Caco-2 (cell line): Measurements from ENCODE around the gene TTC9C. TPM values are rescaled to one million over a fixed set of nuclear protein-coding genes. Genes with fewer than 3 reads are reported as not detected.
"Not testable (repeated sequence)": the region's sequence is repeated elsewhere in the genome, so short reads cannot be mapped to it uniquely, and the experiment has no call there.

ENCODE experiments used
- BruUV-seq: library from RNA; stranded (reverse); fragments of 400-500 nt; replicated peaks from 2 replicates; lab custom pipeline; 2021; lab: Mats Ljungman, UMichigan
- CTCF ChIA-PET: fragments of 300-600 bp; sonication (Branson Sonifier 250); formaldehyde crosslinking; loops from one replicate; lab custom pipeline; 2022; ENCODE audit warnings: antibody characterized with exemption; lab: Charles Lee
- POLR2A ChIA-PET: fragments of 300-600 bp; sonication (Branson Sonifier 250); formaldehyde crosslinking; loops from one replicate; lab custom pipeline; 2022; ENCODE audit warnings: antibody characterized with exemption; lab: Charles Lee
- DNase-seq, 2 experiments: peaks; one replicate each; pipeline versions ENCODE4 v3.0.0 to v3.0.0-alpha.2; 2020 to 2022
- H3K27me3 ChIP-seq: replicated peaks from 2 replicates; pipeline ENCODE4 v1.6.0; 2011; ENCODE audit warnings: low read length; ENCODE audit not compliant: control insufficient read depth, insufficient read depth
- H3K36me3 ChIP-seq: 2 replicates; pipeline ENCODE4 v1.5.1; 2011; ENCODE audit warnings: low read length; ENCODE audit not compliant: control insufficient read depth, insufficient read depth
- H3K4me1 ChIP-seq: fragments of 250-450 bp; sonication (Bioruptor Pico); 2 replicates; pipeline ENCODE4 v1.5.1; 2020; ENCODE audit warnings: mild to moderate bottlenecking
- H3K4me3 ChIP-seq: 2 replicates; pipeline ENCODE4 v1.5.1; 2011; ENCODE audit warnings: low read depth, mild to moderate bottlenecking, control low read depth, low read length
- H3K9me3 ChIP-seq: fragments of 250-450 bp; sonication (Bioruptor Pico); 2 replicates; pipeline ENCODE4 v1.5.1; 2020; ENCODE audit warnings: mild to moderate bottlenecking, moderate library complexity
- H3K27ac Mint-ChIP-seq: one replicate; pipeline ENCODE4 v1.8.0; 2022; ENCODE audit warnings: mixed read lengths; ENCODE audit not compliant: unreplicated experiment
- H3K27me3 Mint-ChIP-seq: one replicate; pipeline ENCODE4 v1.8.0; 2022; ENCODE audit warnings: mixed read lengths; ENCODE audit not compliant: insufficient read depth, unreplicated experiment
- H3K36me3 Mint-ChIP-seq: one replicate; pipeline ENCODE4 v1.8.0; 2022; ENCODE audit warnings: mild to moderate bottlenecking, mixed read lengths; ENCODE audit not compliant: insufficient read depth, unreplicated experiment
- H3K4me1 Mint-ChIP-seq: one replicate; pipeline ENCODE4 v1.8.0; 2022; ENCODE audit warnings: low read depth, mixed read lengths; ENCODE audit not compliant: unreplicated experiment
- H3K4me3 Mint-ChIP-seq: one replicate; pipeline ENCODE4 v1.8.0; 2022; ENCODE audit warnings: mild to moderate bottlenecking, moderate library complexity, mixed read lengths; ENCODE audit not compliant: unreplicated experiment
- H3K9me3 Mint-ChIP-seq: one replicate; pipeline ENCODE4 v1.8.0; 2022; ENCODE audit warnings: mixed read lengths; ENCODE audit not compliant: unreplicated experiment
- CTCF ChIP-seq, 2 experiments: fragments of 200-600 bp in 1 of 2; IDR thresholded peaks; 1 replicate in 1 of 2; 2 replicates in 1 of 2; pipeline versions ENCODE4 v1.5.1 to v1.8.0; 2011 to 2022; ENCODE audit warnings: antibody characterized with exemption in 1 of 2, control low read depth in 1 of 2, inconsistent platforms in 1 of 2, low read depth in 1 of 2, low read length in 1 of 2, mild to moderate bottlenecking in 1 of 2, moderate library complexity in 1 of 2; ENCODE audit not compliant: insufficient read depth in 1 of 2, severe bottlenecking in 1 of 2, unreplicated experiment in 1 of 2
- intact Hi-C: fragments of 100-400 bp; cut with micrococcal nuclease; formaldehyde crosslinking; loops from one replicate; pipeline ENCODE4 v1.10.0; 2022; ENCODE audit not compliant: unreplicated experiment
- total RNA-seq: library from RNA; stranded (reverse); gene quantifications from 2 replicates; pipeline ENCODE4 v1.2.3, GENCODE V29; 2022

The TTC9C gene
- total RNA-seq, 1 experiment from 2014 or later: 53.6 TPM

- peak overlapping the region; percentile 94 for H3K4me3 ChIP-seq
- peaks cover 24% of the 10 kb centered on the region for H3K4me1 Mint-ChIP-seq
- TF ChIP-seq CTCF (IDR thresholded peaks at IDR 0.05; ENCODE audit: insufficient read depth in 1 of 2, low read depth in 1 of 2, low read length in 1 of 2, severe bottlenecking in 1 of 2, unreplicated experiment in 1 of 2): no peak
- H3K9me3 Mint-ChIP-seq: no peaks in the 10 kb centered on the region
- ChIA-PET CTCF (interaction anchor here (0.6 to 4.0 kb wide), 7 partner anchors 21 to 154 kb away, joined by 3 to 21 read pairs (median 4); partner anchors contain the start of genes EEF1G, POLR2G, TMEM179B and ZBTB3), POLR2A (interaction anchor here (0.6 to 4.8 kb wide), 27 partner anchors 8 to 1211 kb away, joined by 3 to 71 read pairs (median 8); partner anchors contain the start of genes B3GAT3, BSCL2, C11orf98 and CSKMT)
- no peaks in the 10 kb centered on the region for H3K36me3 ChIP-seq
- no TSS peak for BruUV-seq
- H3K9me3 ChIP-seq: no peaks in the 10 kb centered on the region
- H3K4me3 Mint-ChIP-seq: peak overlapping the region; percentile 99
- H3K27me3 Mint-ChIP-seq: no peaks in the 10 kb centered on the region
- no peaks in the 10 kb centered on the region for H3K27me3 ChIP-seq
- H3K36me3 Mint-ChIP-seq: peaks cover 87% of the 10 kb centered on the region
- peak; percentile 94 to 97 for DNase-seq
- intact Hi-C loops: loop anchor here (2.0 to 10.0 kb wide), 5 partner anchors 15 to 127 kb away; partner anchors contain the start of genes TAF6L and TMEM179B
- peaks cover 17% of the 10 kb centered on the region for H3K4me1 ChIP-seq
- peak overlapping the region; percentile 98 for H3K27ac Mint-ChIP-seq
Measured at GRCh38 chr11:62727872-62728170, 465 bp upstream of the TTC9C start.

- H3K36me3 ChIP-seq, H3K27me3 ChIP-seq, H3K27me3 Mint-ChIP-seq, H3K9me3 ChIP-seq, H3K9me3 Mint-ChIP-seq, H3K4me1 ChIP-seq, BruUV-seq, H3K4me3 ChIP-seq, H3K27ac Mint-ChIP-seq, DNase-seq, intact Hi-C loops: not testable (repeated sequence)
- Mint-ChIP-seq H3K4me3 (peak overlapping the region; percentile 99), H3K4me1 (peaks cover 11% of the 10 kb centered on the region), H3K36me3 (peaks cover 72% of the 10 kb centered on the region)
- ChIA-PET CTCF (interaction anchor here (0.7 to 1.8 kb wide), 2 partner anchors 56 to 190 kb away, joined by 4 to 6 read pairs; no protein-coding TSS in a partner anchor), POLR2A (interaction anchor here (0.7 to 4.8 kb wide), 2 partner anchors 24 to 35 kb away, joined by 4 to 71 read pairs; partner anchors contain the start of gene ZBTB3)
Measured at GRCh38 chr11:62730076-62730475, 1.8 kb downstream of the TTC9C start.

- BruUV-seq: no TSS peak
- H3K9me3 Mint-ChIP-seq: no peaks in the 10 kb centered on the region
- peaks cover 62% of the 10 kb centered on the region for H3K36me3 Mint-ChIP-seq
- H3K4me3 Mint-ChIP-seq: no peak overlapping the region
- ChIA-PET CTCF (interaction anchor here (0.6 kb wide), 1 partner anchor 34 kb away, joined by 3 read pairs; no protein-coding TSS in a partner anchor), POLR2A (no interaction called here)
- H3K27me3 Mint-ChIP-seq: no peaks in the 10 kb centered on the region
- no peak overlapping the region for H3K27ac Mint-ChIP-seq
- H3K4me3 ChIP-seq: no peak overlapping the region
- DNase-seq: no peak
- intact Hi-C loops: no loop called here
- H3K36me3 ChIP-seq: no peaks in the 10 kb centered on the region
- TF ChIP-seq CTCF (IDR thresholded peaks at IDR 0.05; ENCODE audit: insufficient read depth in 1 of 2, low read depth in 1 of 2, low read length in 1 of 2, severe bottlenecking in 1 of 2, unreplicated experiment in 1 of 2): no peak
- H3K4me1 Mint-ChIP-seq: peaks cover 4% of the 10 kb centered on the region
- H3K27me3 ChIP-seq: no peaks in the 10 kb centered on the region
- H3K9me3 ChIP-seq: no peaks in the 10 kb centered on the region
- peaks cover 5% of the 10 kb centered on the region for H3K4me1 ChIP-seq
Measured at GRCh38 chr11:62732830-62733229, 4.5 kb downstream of the TTC9C start.
